HG03342 (cell line): ENCODE measurements around the gene TUG1.

Source experiments
- ATAC-seq: cut with Tn5 transposase; IDR thresholded peaks from one replicate; pipeline ENCODE4 v1.9.1; 2021; ENCODE audit warnings: mild to moderate bottlenecking, moderate library complexity; ENCODE audit not compliant: unreplicated experiment

TUG1 gene

GRCh38 chr22:30947173-30947815 lies 21.8 kb upstream of the TUG1 start:
- no peak for ATAC-seq

DNA sequence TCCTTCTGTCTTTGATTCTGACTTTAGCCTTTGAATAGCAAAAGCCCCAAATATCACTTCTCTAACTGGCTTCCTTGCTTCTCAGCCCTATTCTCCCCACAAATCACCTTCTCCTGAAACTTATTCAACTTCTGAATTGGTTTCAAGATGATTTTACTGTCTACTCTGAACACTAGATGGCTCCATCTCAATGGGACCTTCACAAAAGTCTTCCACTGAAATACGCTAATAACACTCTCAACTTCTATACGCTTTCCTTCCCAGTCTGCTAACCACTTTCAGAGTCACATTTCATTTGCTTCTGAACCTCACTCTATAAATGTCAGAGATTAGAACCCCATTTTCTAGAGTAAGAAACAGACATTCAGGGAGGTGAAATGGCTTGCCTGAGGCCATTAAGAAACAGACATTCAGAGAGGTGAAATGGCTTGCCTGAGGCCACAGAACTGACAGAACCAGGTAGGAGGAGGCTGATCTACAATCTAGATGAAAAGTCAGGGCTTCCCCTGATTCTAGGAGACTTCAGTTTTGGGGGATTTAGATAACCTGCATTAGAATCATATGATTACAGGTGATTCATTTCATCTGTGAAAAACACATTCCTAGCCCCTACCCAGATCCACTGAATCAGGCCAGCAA lies 21.1 kb upstream of the TUG1 start:
- ATAC-seq, result no peak

- ATAC-seq, result no peak
These were observed 20.1 kb upstream of the TUG1 start for GRCh38 chr22:30948930-30949342.

DNA sequence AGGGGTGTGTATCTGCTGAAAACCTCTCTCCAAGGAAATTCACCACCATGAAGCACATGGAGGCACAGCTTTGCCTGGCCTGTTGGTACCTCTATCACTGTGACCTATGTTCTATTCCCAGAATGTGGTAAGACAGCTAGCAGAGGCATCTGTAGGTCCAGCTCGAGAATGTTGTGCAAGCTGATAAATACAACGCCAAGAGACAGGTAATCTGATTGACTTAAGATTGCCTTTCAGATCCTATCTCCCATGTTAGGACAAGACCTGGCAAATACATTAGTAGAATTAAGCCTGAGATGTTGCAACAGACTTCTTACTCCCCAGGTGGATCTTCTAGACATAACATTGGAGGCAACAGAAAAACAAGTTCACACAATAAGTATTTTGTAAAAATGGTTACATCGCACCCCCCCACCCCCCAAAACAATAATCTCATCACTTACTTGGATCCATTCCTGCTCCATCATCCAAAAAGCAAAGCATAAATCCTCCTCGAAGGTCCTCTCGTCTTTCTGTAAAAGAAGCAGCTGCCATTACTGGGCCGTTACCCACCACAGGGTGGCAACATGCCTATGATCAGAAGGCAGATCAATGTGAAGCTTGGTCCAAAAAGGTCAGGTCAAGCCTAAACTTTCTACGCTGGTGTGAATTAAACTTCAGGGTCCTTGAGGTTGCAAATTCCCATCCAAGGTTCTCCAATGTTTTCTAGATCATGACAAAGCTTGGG lies 19.0 kb upstream of the TUG1 start:
- no peak for ATAC-seq

DNA sequence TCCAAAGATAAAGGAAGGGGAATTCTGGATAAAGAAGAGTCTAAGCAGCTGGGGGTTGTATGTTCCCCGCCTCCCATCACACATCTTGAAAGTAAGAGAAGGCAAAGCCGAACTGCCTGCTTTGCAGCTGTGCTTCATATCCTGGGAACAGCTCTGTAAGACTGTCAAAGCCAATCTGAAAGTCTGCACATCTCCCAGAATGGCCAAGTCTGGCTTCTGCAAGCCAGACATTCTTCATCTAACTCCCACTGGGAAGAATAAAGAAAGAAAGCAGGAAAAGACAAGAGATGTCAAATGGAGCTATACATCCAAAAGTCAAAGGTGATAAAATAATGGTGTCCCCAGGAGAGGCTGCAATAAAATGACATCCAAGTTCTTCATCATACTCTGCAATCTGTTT lies 15.9 kb upstream of the TUG1 start:
- ATAC-seq, result no peak

DNA sequence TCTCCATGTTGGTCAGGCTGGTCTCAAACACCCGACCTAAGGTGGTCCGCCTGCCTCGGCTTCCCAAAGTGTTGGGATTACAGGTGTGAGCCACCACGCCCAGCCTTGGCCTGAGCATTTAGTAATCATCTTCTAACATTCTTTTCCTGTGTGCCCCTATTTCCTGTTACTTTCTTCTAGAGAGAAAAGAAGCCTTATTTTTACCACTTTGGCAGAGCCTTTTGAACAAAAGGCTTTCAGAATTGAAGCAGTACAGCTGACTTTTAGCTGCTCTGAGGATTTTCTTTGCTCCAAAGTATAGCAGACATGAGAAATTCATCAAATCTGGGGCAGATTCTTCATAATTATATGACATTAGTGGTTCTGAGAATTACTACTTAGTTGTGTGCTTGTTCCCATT lies 13.9 kb upstream of the TUG1 start:
- no peak for ATAC-seq

GRCh38 chr22:30964858-30965257 lies 4.2 kb upstream of the TUG1 start:
- no peak for ATAC-seq

GRCh38 chr22:30968015-30968923 lies 796 bp upstream of the TUG1 start, which contains the start of gene MORC2:
Gene MORC2, minus strand, starts transcription at chr22:30968774. Its CDS starts 885 bp downstream, at chr22:30967889.
- ATAC-seq, result peak; percentile 5

GRCh38 chr22:30969532-30970355 lies 679 bp downstream of the TUG1 start:
- peak; percentile 30 for ATAC-seq

DNA sequence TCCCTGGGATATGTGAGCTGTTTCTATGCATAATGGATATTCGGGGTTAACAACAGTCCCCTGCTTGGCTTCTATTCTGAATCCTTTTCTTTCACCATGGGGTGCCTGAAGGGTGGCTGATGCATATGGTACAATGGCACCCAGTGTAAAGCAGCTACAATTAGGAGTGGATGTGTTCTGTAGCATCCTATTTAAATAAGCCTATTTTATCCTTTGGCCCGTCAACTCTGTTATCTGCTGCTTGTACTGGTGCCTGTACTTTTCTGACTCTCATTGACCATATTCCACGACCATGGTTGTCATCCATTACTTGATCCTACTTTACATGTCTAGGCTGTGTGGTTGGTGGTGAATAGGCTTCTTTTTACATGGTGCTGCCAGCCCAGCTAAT lies 1.3 kb downstream of the TUG1 start:
- no peak for ATAC-seq

DNA sequence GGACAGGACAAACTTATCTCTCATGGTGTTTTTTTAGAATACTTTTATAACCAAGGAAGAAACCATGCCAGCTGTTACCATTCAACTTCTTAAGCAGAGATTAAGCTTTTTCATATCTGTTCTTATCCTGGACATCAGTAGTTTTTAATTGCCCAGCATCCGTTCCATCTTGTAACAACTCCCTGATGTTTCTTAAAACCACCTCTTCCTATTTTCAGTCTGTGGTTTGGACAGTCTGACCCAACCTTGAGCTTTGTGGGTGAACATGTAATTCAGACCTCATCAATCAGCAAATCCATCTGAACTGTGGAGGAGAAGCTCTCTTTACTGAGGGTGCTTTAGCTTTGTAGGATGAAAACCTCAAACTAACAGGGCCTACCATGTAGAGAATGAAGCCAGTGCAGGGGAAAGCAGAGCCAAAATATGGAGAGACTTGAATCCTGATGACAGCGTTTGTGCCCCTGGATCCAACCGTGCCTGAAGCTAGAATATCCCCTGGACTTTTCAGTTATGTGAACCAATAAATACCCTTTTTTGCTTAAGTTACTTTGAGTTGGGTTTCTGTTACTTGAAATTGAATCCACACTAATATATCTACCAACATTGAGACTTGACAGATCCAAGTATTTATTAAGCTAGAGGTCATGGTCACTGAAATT lies 9.4 kb downstream of the TUG1 start:
- no peak for ATAC-seq

GRCh38 chr22:30979932-30980331 lies 10.9 kb downstream of the TUG1 start:
- no peak for ATAC-seq

GRCh38 chr22:30982512-30982911 lies 13.4 kb downstream of the TUG1 start:
- ATAC-seq, result no peak

- ATAC-seq, result no peak
These were observed 15.3 kb downstream of the TUG1 start for GRCh38 chr22:30984317-30984716.

DNA sequence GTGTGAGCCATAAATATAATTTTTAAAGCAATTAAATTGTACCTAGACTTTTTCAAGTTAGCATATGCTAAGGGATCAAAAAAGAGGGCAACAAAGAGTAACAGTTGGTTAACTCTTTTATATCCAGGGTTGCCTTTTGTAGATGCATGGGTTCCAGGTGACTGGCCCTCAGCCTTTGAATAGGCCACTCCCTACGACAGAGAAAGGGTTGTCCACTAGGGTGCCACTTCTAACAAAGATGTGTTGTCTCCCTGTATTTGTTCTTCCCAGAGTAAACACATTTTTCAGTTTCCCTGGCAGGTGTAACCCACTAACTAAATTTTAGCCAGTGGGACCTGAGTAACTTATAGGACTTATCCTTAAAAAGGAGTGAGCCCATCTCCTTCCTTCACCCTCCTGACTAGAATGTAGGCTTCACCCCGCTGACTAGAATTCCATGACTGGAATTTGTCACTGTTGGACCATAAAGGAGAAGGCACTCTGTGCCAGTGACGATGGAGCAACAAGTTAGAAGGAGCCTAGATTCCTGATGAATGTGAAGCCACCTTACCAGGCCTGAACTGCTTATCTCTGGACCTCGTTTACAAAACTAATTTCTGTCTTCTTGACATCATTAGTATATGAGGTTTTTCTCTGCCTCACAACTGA lies 16.6 kb downstream of the TUG1 start:
- no peak for ATAC-seq

GRCh38 chr22:30989474-30989873 lies 20.4 kb downstream of the TUG1 start:
- no peak for ATAC-seq

GRCh38 chr22:30990690-30991089 lies 21.6 kb downstream of the TUG1 start:
- no peak for ATAC-seq

- ATAC-seq, result no peak
These were observed 23.5 kb downstream of the TUG1 start for GRCh38 chr22:30992565-30992964.

DNA sequence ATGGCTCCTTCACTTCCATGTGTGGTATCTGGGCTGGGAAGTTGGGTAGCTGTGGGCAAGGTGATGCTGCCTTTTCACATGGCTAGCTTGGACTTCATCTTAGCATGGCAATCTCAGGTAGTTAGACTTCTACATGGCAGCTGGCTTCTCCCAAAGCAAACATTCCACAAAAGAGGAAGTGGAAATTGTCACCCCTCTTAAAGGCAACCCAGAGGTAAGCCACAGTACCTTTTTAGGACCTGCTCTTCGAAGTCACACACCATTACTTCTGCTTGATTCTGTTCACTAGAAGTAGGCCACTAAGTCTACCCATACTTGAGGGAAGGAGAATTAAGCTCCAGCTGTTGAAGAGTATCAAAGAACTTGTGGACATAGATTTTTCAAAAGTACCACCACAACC lies 25.9 kb downstream of the TUG1 start:
- ATAC-seq, result no peak
